GM03348 (cell line): Measurements from ENCODE around the gene ZNF407.

Source experiments
- DNase-seq: peaks from one replicate; pipeline ENCODE4 v3.0.0; 2012; ENCODE audit warnings: low spot score

Gene ZNF407

GRCh38 chr18:75010689-75011088, 413.0 kb downstream of the ZNF407 start:
- DNase-seq, result no peak

DNA sequence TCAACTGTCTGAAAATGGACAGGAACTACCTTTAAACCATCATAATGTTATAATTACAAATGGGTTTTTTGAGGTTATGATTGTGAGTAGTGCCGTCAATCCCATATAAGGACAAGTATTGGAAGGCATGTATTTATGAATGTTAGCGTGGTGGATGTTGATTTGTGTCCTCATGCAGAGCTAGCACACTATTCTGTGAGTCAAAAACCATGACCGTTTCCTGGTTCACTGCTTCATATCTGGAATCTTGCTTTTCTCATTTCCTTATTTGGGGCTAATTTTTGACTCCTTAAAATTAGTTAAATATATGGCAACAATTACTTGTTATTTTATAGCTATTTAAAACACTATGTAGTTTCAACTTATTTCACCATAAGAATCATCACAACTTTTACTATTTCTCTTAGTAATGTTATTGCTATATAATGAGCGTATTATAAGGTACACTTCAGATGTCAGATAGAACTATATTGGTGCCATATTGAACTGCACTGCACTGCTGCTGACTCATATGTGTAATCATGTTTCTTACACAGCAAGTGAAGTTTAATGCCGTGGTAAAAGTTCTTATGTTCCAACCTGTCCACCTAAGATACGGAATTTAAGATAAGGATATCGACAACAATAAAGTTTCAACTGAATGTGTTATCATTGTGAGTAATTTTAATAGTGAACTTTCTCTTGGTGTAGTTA, 418.5 kb downstream of the ZNF407 start:
- no peak for DNase-seq

GRCh38 chr18:75023473-75023872, 425.8 kb downstream of the ZNF407 start:
- no peak for DNase-seq

DNA sequence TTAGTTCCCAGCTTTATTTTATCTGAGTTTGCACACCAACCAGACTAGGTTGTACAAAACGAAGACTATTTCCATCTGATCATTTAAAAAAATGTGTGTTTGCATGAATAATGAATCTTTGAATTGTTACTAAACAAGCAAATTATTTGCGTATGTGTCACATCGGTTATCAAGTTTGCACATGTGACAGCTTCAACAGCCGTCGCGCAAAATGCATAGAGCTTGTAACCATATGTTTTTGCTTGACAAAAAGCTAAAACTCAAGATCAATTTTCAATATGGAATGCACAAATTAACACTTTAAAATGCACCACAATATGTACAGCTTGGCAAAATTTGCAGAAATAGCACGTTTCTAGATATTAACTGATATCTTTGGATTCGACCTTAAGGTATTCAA, 427.2 kb downstream of the ZNF407 start:
- DNase-seq, result no peak

DNA sequence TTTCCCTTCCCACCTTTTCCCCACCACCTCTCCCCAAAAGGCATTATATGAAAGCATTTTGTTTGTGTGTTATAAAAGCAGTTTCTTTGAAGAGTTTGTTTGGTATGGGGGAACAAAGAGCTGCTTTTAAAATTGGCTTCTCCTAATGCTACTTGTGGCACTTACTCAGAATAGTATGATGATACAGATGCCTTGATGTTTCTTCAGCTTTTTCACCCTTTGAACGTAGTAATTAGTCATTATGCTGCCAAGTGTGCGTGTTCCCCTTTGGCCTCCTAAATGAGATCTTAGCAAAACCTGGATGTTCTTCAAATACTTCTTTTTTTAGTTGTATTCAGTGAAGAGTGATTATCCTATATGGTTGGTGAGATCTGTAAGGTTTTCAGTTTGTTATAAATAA, 427.9 kb downstream of the ZNF407 start:
- no peak for DNase-seq

DNA sequence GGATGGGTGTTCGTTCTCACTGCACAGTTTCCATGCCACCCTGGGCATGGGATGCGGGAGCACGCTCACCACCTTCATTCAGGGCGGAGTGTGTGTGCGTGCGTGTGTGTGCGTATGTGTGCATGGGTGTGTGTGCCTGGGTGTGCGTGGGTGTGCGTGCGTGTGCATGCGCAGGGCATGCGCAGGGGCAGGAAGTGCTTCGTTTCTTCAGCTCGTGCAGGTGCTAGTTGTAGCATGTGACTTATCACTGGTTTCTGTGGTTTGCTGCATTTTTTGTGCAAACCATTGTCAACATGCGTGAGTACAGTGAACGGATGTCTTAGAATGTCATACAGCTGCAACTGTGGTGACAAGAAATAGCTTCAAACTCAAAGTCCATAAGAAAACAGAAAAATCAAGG, 431.8 kb downstream of the ZNF407 start:
- no peak for DNase-seq

DNA sequence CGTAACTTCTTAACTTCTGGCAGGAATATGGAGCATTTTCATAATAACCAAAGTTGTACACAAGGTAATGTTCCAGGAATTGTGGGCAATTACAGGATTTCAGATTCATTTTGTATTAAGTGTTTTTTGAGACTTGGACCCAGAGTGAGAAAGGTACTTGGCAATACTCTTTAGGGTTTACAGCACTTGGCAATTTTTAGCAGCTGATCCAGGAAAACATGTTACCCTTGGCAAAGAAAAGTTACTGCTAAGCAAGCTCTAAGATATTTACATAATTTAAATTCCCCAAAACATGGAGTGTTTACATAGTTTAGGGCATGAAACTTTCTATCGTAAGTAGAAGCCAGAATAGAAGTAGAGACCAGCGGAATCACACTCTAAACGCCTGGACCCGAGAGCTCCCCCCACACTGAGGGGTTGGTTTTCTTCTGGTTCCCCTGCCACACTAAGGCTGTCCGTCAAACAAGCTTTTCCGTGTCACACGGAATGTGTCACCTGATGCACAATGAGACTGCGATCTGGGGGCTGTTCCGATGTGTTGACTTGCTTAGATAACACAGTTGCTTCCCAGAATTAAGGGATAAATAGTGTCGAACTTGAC, 434.1 kb downstream of the ZNF407 start:
- no peak for DNase-seq

- no peak for DNase-seq
Measured at GRCh38 chr18:75033516-75033915, 435.8 kb downstream of the ZNF407 start.

- no peak for DNase-seq
Measured at GRCh38 chr18:75034937-75035336, 437.3 kb downstream of the ZNF407 start.

- no peak for DNase-seq
Measured at GRCh38 chr18:75035928-75036327, 438.3 kb downstream of the ZNF407 start.

- DNase-seq, result no peak
Measured at GRCh38 chr18:75036917-75037688, 439.4 kb downstream of the ZNF407 start.

DNA sequence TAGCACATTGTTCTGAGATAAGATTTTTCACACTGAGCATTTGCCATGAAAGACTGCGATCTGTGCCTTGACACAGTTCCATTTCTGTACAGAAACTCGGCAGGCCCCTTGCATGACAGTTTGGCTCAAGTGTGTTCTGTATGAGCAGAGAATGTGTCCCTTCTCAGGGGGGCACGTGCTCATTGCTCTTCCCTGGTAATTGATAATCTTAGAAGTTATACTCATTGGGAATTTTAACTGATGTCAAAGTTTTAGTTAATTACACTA, 440.0 kb downstream of the ZNF407 start:
- DNase-seq, result no peak

- DNase-seq, result peak; percentile 39
Measured at GRCh38 chr18:75041586-75041985, 443.9 kb downstream of the ZNF407 start.

GRCh38 chr18:75043478-75043877, 445.8 kb downstream of the ZNF407 start:
- DNase-seq, result no peak

GRCh38 chr18:75044296-75044695, 446.6 kb downstream of the ZNF407 start:
- DNase-seq, result no peak

DNA sequence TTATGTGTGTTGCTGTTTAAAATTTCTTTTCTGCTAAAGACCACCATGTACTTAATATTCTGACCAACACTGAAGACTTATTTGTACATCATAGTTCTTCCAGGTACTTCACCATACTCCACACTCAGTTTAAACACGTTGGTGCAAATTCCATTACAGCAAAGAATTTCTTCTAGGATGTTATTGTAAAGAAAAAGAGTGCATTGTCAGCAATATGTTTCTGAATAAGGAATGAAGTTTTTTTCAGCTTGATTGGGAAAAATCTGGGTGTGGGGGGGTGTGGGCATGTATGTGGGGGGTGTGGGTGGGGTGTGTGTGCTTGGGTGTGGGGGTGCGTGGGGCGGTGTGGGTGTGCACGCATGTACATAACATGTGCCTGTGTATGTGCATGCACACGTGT, 447.1 kb downstream of the ZNF407 start:
- no peak for DNase-seq

DNA sequence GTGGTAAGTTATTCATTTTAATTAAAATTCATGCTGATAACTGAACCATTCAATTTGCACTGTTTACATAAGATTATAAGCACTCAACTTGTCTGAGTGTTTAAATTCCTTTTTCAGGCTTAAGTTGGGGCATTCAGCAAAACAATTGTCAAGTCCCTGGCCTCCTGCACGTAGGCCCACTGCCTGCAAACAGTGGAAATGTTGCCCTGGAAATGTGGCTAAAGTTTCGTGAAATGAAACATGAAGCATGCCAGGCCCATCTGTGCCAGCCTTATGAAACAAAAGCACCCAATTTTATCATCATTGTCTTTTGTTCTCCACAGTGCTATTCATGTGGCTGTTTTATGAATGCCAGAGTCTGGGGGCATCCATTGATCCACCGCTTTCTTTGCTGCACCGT, 447.6 kb downstream of the ZNF407 start:
- no peak for DNase-seq

GRCh38 chr18:75047240-75047961, 449.7 kb downstream of the ZNF407 start:
- no peak for DNase-seq

DNA sequence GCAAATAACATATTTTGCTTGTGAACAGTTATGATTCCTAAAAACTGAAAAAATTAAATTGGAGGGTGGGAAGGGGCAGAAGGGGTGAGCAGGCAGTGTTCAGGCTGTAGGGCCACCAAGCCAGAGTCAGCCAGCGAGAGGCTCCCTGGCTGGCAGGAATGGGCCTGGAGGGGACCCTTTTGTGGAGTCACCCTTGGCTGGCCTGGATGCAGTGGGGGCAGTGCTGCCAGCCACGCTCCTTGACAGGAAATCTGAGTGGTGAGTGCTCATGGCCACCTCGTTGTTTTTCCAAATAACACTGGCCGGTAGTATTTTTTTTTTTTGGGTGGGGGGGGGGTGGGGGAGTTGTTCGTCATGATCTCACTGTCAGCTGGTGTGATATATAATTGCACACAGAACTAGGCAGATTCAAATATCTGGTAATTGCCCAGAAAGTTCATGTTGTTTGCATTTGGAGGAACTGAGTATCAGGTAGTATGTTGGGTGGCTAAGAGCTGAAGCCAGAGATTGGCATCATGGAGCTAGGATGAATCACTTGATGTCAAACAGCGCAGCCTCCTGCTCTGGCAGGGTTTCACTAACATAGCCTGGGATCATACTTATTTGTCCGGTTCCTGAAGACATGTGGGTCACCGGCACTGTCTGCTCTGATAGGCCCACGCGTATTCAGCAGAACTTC, 451.2 kb downstream of the ZNF407 start:
- DNase-seq, result no peak

DNA sequence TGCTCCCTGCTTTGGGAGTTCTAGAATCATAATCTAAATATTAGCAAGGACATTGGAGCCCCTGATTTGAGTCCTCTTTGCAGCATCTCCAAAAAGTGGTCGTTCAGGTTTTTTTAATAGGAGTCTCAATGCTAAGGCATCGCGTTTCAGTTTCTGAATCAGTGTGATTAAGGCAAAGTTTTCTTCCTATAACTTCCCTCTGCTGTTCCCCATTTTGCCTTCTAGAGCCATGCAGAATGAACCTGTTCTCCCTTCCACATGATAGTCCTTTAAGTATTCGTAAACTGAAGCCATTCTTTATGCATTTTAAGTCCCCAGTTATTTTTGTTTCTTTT, 451.8 kb downstream of the ZNF407 start:
- DNase-seq, result no peak

GRCh38 chr18:75051757-75052156, 454.1 kb downstream of the ZNF407 start:
- no peak for DNase-seq

GRCh38 chr18:75052475-75052874, 454.8 kb downstream of the ZNF407 start:
- no peak for DNase-seq
